NCI-H2029 treated with DMSO at 0.1 percent for 48 hours (cell line): ENCODE results near the gene COA3.
A peak's percentile ranks its signal among the peaks of the same experiment; 100 is the strongest.
"Not testable (repeated sequence)": the region's sequence is repeated elsewhere in the genome, so short reads cannot be mapped to it uniquely, and the experiment has no call there.

ENCODE experiments used
- DNase-seq: peaks from one replicate; lab custom pipeline; 2025; lab: John Stamatoyannopoulos, UW

The COA3 gene

DNA sequence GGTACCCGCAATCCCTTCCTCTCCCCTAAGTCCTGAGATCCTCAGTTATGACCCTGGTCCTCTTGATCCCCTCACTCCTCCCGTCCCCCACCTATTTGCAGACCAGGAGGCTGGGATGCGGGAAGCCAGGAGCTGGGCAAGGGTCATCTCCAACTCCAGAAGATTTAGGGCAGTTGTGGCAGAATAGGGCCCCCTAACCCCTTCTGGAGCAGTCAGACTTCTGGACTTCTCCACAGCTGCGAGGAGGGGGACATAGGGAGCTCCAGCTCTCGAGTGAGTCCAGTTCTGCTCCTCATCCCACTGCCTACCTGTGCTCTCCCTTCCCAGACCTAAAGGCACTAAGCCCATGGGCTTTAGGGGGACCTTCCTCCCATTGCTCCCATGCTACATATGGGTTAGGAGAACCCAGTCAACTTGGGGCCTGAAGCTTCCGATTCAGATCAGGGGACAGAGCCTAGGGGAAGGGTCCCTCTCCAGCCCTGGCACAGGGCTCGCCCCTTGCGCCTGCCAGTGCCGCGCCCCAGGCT is 16.8 kb downstream of the COA3 start:
- DNase-seq: no peak

DNA sequence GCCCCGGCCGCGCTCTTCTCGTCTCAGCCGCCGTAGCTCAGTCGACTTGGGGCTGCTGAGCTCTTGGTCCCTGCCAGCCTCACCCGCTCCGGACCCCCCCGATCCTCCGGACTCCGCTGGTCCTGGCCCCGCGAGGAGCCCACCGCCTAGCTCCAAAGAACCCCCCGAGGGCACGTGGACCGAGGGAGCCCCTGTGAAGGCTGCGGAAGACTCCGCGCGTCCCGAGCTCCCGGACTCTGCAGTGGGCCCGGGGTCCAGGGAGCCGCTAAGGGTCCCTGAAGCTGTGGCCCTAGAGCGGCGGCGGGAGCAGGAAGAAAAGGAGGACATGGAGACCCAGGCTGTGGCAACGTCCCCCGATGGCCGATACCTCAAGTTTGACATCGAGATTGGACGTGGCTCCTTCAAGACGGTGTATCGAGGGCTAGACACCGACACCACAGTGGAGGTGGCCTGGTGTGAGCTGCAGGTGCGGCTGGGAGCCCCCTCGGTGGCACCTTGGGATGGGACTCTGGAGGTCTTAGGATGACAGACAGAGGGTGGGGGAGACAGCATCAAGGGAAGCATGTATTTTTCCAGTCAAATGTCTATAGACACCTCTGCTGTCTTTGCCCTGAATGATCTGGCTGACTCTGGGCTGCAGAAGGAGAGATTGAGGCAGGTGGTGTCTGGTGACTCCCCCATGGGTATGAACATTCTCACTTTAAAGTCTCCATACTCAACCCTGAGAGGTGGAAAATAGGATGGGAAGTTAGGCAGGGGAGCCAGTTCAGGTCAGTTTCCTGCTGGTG is 17.5 kb downstream of the COA3 start:
- no peak for DNase-seq

DNA sequence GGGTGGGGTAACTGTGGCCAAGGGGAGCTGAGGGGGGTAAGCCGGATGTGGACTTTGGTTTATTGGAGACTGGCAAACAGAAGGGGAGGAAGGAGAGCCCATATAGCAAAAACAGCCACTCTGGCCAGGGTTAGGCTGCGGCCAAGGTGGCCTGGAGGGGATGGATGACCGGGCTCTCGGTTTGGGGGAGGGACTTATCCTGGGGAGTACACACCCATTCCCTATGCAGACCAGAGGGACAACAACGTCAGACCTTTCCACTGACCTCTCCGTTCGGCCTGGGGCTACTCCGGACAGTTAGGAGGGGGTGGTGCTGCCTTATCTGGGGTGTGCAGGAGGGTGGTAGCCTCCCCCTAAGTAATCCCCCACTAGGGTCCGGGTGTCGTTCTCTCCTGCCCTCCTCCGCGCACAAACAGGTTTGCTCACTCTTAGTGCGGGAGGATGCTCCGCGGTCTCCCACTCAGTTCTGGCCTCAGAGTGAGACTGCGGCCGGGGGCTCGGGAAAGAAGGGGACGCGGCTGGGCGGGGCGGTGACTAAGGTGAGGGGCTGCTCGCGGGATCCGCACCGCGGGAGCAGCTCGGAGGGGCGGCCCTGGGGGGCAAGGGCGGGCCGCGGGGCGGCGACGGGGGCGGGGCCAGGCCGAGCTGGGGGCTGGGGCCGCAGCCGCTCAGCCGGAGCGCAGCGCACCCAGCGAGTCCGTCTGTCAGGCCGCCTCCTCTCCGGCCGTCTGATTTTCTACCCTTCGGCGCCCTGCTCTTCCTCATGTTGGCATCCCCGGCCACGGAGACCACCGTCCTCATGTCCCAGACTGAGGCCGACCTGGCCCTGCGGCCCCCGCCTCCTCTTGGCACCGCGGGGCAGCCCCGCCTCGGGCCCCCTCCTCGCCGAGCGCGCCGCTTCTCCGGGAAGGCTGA is 18.3 kb downstream of the COA3 start, which contains the start of gene WNK4:
TSS of gene WNK4 (plus strand) at position 675 of the 915 bp plus-strand sequence. CDS start at position 764, 89 bp downstream.
- DNase-seq: no peak

DNA sequence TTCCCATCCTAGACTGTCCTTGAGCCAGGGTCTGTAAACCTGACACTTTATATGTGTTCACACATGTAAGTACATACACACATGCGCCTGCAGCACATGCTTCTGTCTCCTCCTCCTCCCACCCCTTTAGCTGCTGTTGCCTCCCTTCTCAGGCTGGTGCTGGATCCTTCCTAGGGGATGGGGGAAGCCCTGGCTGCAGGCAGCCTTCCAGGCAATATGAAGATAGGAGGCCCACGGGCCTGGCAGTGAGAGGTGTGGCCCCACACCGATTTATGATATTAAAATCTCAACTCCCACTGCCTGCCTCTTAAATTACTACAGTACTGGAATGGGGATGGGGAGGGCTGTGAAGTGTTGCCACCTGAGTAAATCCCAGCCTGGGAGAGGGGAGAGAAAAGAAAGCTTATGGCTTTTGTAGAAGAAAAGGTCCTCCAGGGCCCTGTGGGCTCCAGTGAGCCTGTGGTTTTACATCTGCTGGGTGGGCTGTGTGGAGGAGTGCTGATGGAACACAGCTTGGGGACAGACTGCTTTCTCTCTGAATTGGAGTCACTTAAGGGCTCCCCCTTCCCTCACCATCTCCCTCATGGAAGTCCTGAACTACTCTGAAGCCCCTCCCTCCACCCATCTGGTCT is 19.1 kb downstream of the COA3 start:
- DNase-seq: no peak

- no peak for DNase-seq
These were observed 19.9 kb downstream of the COA3 start for GRCh38 chr17:42778570-42778969.

- DNase-seq: no peak
These were observed 22.9 kb downstream of the COA3 start for GRCh38 chr17:42775534-42776098.

DNA sequence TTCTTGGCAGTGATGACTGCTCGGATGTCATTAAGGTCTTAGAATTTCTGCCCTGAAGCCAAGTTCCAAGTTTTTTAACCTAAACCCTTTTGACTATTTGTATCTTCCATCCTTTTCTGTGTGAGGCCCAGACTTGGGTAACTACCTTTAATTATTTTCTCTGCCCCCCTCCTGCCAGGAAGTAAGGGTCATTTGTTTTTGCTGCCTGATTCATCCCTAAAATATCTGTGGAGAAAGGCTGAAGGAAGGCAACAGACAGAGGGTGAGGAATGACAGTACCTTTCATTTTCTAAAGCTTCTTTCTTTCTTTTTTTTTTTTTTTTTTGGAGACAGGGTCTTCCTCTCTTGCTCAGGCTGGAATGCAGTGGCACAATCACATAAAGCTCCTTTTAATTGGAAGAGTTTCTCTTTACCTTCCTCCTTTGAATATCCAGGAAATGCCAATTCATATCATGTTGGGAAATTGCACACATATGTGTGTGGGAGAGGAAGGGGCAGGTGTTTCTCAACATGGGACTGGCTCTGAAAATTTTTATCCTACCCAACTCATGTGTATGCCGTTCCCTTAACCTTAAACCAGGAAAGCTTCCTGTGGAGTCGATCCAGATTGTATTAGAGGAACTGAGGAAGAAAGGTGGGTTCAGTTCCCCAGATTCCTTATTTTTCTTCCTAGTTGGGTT is 24.3 kb downstream of the COA3 start:
- DNase-seq: no peak

DNA sequence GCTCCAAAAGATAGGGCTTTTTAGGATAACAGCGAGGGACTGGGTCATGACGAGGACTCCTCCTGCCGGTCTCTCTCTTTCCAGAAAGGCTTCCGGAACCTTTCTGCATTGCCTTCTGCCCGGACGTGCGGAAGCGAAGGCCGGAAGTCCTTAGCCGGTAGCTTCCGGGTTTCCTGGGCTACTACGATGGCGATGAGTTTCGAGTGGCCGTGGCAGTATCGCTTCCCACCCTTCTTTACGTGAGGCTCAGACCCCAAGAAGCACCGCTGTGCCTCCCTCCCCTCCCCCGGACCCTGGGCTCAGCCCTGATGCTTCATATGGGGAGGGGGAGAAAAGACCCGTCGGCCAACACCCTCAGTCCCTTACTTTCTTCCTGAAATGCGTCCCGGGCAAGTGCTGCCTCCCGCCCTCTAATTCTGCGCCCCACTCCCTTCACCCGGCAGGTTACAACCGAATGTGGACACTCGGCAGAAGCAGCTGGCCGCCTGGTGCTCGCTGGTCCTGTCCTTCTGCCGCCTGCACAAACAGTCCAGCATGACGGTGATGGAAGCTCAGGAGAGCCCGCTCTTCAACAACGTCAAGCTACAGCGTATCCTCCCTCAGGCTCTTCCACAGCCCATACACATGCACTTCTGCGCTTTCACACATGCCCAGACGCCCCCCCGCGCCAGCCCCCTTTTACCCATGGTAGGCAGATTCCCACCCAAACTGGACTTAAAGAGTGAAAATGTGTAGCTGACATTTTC is 25.0 kb downstream of the COA3 start, which contains the start of gene VPS25:
TSS of gene VPS25 (plus strand) at position 160 of the 746 bp plus-strand sequence. CDS start at position 187, 27 bp downstream.
- peak; percentile 3 for DNase-seq

DNA sequence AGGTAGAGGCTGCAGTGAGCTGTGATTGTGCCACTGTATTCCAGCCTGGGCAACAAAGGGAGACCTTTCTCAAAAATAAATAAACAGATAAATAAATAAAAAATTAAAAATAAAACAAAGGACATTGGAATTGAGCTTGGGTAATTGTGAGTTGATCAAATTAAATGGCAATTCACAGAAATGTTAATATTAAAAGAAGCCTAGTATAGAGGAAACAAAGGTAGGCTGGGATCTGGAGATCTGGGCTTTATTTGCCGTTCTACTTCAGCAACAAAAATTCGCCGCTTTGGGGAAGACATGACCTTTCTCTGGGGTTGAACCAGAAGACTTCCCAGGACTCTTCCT is 25.6 kb downstream of the COA3 start:
- no peak for DNase-seq

GRCh38 chr17:42769964-42770363 is 28.5 kb downstream of the COA3 start:
- DNase-seq: not testable (repeated sequence)

DNA sequence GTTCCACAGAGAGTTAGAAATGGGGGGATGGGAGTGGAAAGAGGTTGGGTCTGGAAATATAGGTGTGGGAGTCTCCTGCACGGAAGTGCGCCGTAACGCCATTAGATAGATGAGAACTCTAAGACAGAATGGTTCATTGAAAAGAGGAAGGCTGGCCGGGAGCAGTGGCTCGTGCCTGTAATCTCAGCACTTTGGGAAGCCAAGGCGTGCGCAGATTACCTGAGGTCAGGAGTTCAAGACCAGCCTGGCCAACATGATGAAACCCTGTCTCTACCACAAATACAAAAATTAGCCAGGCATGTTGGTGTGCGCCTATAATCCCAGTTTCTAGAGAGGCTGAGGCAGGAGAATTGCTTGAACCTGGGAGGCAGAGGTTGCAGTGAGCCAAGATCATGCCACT is 30.5 kb downstream of the COA3 start:
- DNase-seq: not testable (repeated sequence)

- DNase-seq: no peak
These were observed 31.0 kb downstream of the COA3 start for GRCh38 chr17:42767512-42767911.

DNA sequence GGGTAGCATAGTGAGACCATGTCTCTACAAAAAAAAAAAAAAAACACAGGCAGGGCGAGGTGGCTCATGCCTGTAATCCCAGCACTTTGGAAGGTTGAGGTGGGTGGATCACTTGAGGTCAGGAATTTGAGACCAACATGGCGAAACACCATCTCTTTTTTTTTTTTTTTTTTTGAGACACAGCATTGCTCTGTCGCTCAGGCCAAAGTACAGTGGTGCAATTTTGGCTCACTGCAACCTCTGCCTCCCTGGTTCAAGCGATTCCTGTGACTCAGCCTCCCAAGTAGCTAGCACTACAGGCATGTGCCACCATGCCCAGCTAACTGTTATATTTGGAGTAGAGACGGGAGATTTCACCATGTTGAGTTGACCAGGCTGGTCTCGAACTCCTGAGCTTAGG is 32.4 kb downstream of the COA3 start:
- no peak for DNase-seq

- DNase-seq: no peak
These were observed 36.9 kb downstream of the COA3 start for GRCh38 chr17:42761638-42762037.

- DNase-seq: no peak
These were observed 37.6 kb downstream of the COA3 start, which contains the start of gene RAMP2 for GRCh38 chr17:42760652-42761581. Gene RAMP2 (plus strand): TSS chr17:42761227. CDS start chr17:42761262, 35 bp downstream.

DNA sequence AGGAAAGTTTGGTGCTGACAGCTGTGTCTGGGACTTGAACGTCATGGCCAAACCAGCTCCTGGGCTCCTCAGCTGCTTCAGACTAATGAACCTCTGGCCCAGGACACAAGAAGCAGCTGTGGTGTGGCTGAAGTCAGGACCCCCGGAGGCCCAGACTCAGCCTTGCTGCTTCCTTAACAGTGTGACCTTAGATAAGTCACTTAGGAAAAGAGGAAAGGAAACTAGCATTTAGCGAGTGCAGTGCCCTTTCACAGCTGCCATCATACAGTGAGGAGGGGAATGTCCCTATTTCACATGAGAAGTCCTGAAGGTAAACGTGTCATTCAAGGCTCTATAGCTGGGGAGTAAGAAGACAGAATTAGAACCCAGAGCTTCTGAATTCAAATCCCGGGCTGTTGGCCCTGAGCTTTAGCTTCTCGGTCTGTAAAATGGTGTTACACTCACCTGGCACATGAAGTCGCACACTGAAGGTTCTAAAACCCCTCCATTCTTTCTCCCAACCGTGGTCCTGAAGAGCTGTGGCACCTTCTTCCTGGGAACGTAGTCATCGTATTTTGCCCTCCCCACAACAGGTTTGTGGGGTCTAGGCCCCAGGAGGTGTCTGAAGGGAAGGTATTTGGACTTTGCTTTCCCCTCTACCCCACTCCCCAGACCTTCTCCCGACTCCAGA is 38.4 kb downstream of the COA3 start:
- no peak for DNase-seq

- DNase-seq: no peak
These were observed 43.7 kb downstream of the COA3 start for GRCh38 chr17:42754782-42755181.

- no peak for DNase-seq
These were observed 46.9 kb downstream of the COA3 start for GRCh38 chr17:42751628-42752027.
